Measurements from ENCODE around the gene CFTR.
"Not testable (repeated sequence)": the region's sequence is repeated elsewhere in the genome, so short reads cannot be mapped to it uniquely, and the experiment has no call there.

The CFTR gene

GRCh38 chr7:117502331-117502730, 22.5 kb downstream of the CFTR start:
- DNase-seq (ENCODE audit: low spot score): no peak

- DNase-seq (ENCODE audit: low spot score): no peak
These were observed 25.4 kb downstream of the CFTR start for GRCh38 chr7:117505238-117505637.

GRCh38 chr7:117508676-117509075, 28.9 kb downstream of the CFTR start:
- no peak for DNase-seq (ENCODE audit: low spot score)

GRCh38 chr7:117517194-117517593, 37.4 kb downstream of the CFTR start:
- not testable (repeated sequence) for DNase-seq (ENCODE audit: low spot score)

GRCh38 chr7:117530390-117530789, 50.6 kb downstream of the CFTR start:
- DNase-seq (ENCODE audit: low spot score): no peak

GRCh38 chr7:117531595-117532244, 51.9 kb downstream of the CFTR start:
- no peak for DNase-seq (ENCODE audit: low spot score)

- no peak for DNase-seq (ENCODE audit: low spot score)
These were observed 58.2 kb downstream of the CFTR start for GRCh38 chr7:117538053-117538452.

- DNase-seq (ENCODE audit: low spot score): no peak
These were observed 64.2 kb downstream of the CFTR start for GRCh38 chr7:117544061-117544460.

GRCh38 chr7:117548035-117548434, 68.2 kb downstream of the CFTR start:
- no peak for DNase-seq (ENCODE audit: low spot score)

- no peak for DNase-seq (ENCODE audit: low spot score)
These were observed 70.8 kb downstream of the CFTR start for GRCh38 chr7:117550625-117551024.

- DNase-seq (ENCODE audit: low spot score): no peak
These were observed 72.8 kb downstream of the CFTR start for GRCh38 chr7:117552660-117553059.

GRCh38 chr7:117555260-117555659, 75.4 kb downstream of the CFTR start:
- DNase-seq (ENCODE audit: low spot score): no peak

GRCh38 chr7:117559391-117559790, 79.6 kb downstream of the CFTR start:
- DNase-seq (ENCODE audit: low spot score): no peak

GRCh38 chr7:117560030-117560429, 80.2 kb downstream of the CFTR start:
- DNase-seq (ENCODE audit: low spot score): no peak

- DNase-seq (ENCODE audit: low spot score): no peak
These were observed 82.9 kb downstream of the CFTR start for GRCh38 chr7:117562759-117563158.

- DNase-seq (ENCODE audit: low spot score): no peak
These were observed 84.3 kb downstream of the CFTR start for GRCh38 chr7:117564080-117564479.

GRCh38 chr7:117564627-117565026, 84.8 kb downstream of the CFTR start:
- no peak for DNase-seq (ENCODE audit: low spot score)

- no peak for DNase-seq (ENCODE audit: low spot score)
These were observed 85.4 kb downstream of the CFTR start for GRCh38 chr7:117565226-117565625.

GRCh38 chr7:117567781-117568180, 88.0 kb downstream of the CFTR start:
- no peak for DNase-seq (ENCODE audit: low spot score)

- no peak for DNase-seq (ENCODE audit: low spot score)
These were observed 93.2 kb downstream of the CFTR start for GRCh38 chr7:117572856-117573620.

GRCh38 chr7:117581424-117581823, 101.6 kb downstream of the CFTR start:
- no peak for DNase-seq (ENCODE audit: low spot score)

GRCh38 chr7:117582219-117582704, 102.4 kb downstream of the CFTR start:
- no peak for DNase-seq (ENCODE audit: low spot score)

- DNase-seq (ENCODE audit: low spot score): no peak
These were observed 108.1 kb downstream of the CFTR start for GRCh38 chr7:117587931-117588330.

Measured in hematopoietic multipotent progenitor cell treated with erythropoietin and hydrocortisone succinate and interleukin-3 and kit ligand, for 17 days (in vitro differentiated cells).